GM12891 (cell line): ENCODE results near the gene GRPEL2.

ENCODE experiments used
- POLR2A ChIP-seq: IDR thresholded peaks from 2 replicates; pipeline ENCODE4 v1.6.1; 2011; ENCODE audit warnings: low read depth, low read length, control low read depth
- POLR2AphosphoS5 ChIP-seq: IDR thresholded peaks from 2 replicates; pipeline ENCODE4 v1.6.1; 2011; ENCODE audit warnings: low read depth, low read length, control low read depth
- SPI1 ChIP-seq: IDR thresholded peaks from 2 replicates; pipeline ENCODE4 v1.6.1; 2011; ENCODE audit warnings: low read depth, low read length, control low read depth
- TAF1 ChIP-seq: IDR thresholded peaks from 2 replicates; pipeline ENCODE4 v1.6.1; 2011; ENCODE audit warnings: low read depth, low read length, control low read depth

DNA sequence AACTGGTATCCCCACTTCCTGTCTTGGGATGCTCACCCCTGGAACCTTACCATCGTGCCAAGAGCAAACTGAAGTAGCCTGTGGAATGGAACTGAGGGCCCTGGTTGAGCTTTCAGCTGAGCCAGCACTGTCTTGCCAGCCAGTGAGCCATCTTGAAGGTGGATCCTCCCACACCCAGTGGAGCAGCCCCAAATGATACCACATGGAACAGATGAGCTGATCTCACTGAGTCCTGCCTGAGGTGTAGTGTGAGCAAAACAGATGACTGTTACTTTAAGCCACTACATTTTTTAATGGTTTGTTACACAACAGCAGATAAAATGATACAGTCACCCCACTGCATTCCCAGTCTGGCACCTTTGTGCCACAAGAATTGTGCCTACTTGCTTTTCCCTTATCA, 10.4 kb downstream of the GRPEL2 start:
- TF ChIP-seq POLR2A = no peak
- TF ChIP-seq POLR2AphosphoS5 = no peak
- TF ChIP-seq TAF1 = no peak
- no peak for TF ChIP-seq SPI1
